H1 (cell line): ENCODE data around the gene RBM18. TPM values are rescaled to one million over a fixed set of nuclear protein-coding genes. Genes with fewer than 3 reads are reported as not detected.

ENCODE experiments used
- CTCF ChIA-PET: fragments of 300-600 bp; sonication (Branson Sonifier 250); formaldehyde crosslinking; loops from one replicate; lab custom pipeline; 2021; ENCODE audit not compliant: partially characterized antibody; lab: Charles Lee
- POLR2A ChIA-PET: fragments of 300-600 bp; sonication (Branson Sonifier 250); formaldehyde crosslinking; loops from one replicate; lab custom pipeline; 2021; ENCODE audit warnings: inconsistent platforms; ENCODE audit not compliant: partially characterized antibody; lab: Charles Lee
- DNase-seq, 2 experiments: peaks; one replicate each; pipeline versions ENCODE4 v3.0.0 to v3.0.0-alpha.2; 2010 to 2022; ENCODE audit warnings: low spot score in 2 of 2, low read depth in 1 of 2, mixed read lengths in 1 of 2
- FAIRE-seq: peaks from 2 replicates; lab custom pipeline; 2011; peaks lifted over from hg19 to GRCh38; lab: Jason Lieb, UNC
- H2AFZ ChIP-seq: 2 replicates; pipeline ENCODE4 v1.8.1; 2012; ENCODE audit warnings: low read length, inconsistent platforms
- H2AK5ac ChIP-seq: 2 replicates; pipeline ENCODE4 v1.6.1; 2013; ENCODE audit warnings: low read depth, low read length
- H2BK120ac ChIP-seq: replicated peaks from 2 replicates; pipeline ENCODE3; 2013; ENCODE audit warnings: low read depth, low read length, inconsistent platforms
- H2BK12ac ChIP-seq: 2 replicates; pipeline ENCODE4 v1.6.1; 2013; ENCODE audit warnings: low read depth, low read length
- H2BK15ac ChIP-seq: 2 replicates; pipeline ENCODE4 v1.6.1; 2013; ENCODE audit warnings: low read length
- H2BK20ac ChIP-seq: 2 replicates; pipeline ENCODE4 v1.6.1; 2013; ENCODE audit warnings: low read length
- H2BK5ac ChIP-seq: 2 replicates; pipeline ENCODE4 v1.6.1; 2013; ENCODE audit warnings: low read depth, low read length
- H3K14ac ChIP-seq: 2 replicates; pipeline ENCODE4 v1.6.1; 2013; ENCODE audit warnings: inconsistent platforms; ENCODE audit not compliant: insufficient read length
- H3K18ac ChIP-seq: 2 replicates; pipeline ENCODE4 v1.6.1; 2013; ENCODE audit warnings: low read length; ENCODE audit errors: extremely low read depth
- H3K23ac ChIP-seq: 2 replicates; pipeline ENCODE4 v1.6.1; 2013; ENCODE audit warnings: inconsistent platforms; ENCODE audit not compliant: insufficient read length
- H3K23me2 ChIP-seq: 2 replicates; pipeline ENCODE4 v1.6.1; 2013; ENCODE audit warnings: low read depth, low read length
- H3K27ac ChIP-seq: 2 replicates; pipeline ENCODE4 v1.6.1; 2011; ENCODE audit warnings: low read depth, low read length, inconsistent platforms
- H3K27me3 ChIP-seq, 4 experiments: replicated peaks in 1 of 4; 1 replicate in 1 of 4; 2 replicates in 3 of 4; pipeline versions ENCODE4 v1.6.1 to v1.8.1; 2011 to 2013; ENCODE audit warnings: low read length in 3 of 4, mild to moderate bottlenecking in 3 of 4, inconsistent platforms in 2 of 4, mixed read lengths in 2 of 4, moderate library complexity in 1 of 4; ENCODE audit not compliant: control insufficient read depth in 3 of 4, insufficient read depth in 3 of 4; ENCODE audit errors: extremely low read depth in 1 of 4
- H3K36me3 ChIP-seq, 4 experiments: 2 replicates each; pipeline versions ENCODE4 v1.6.1 to v1.8.1; 2011 to 2013; ENCODE audit warnings: mild to moderate bottlenecking in 4 of 4, low read length in 3 of 4, moderate library complexity in 2 of 4, control low read depth in 1 of 4, inconsistent platforms in 1 of 4; ENCODE audit not compliant: insufficient read depth in 4 of 4, control insufficient read depth in 2 of 4
- H3K4ac ChIP-seq: replicated peaks from 2 replicates; pipeline ENCODE3; 2013; ENCODE audit warnings: low read length, low read depth, mixed read lengths, inconsistent platforms; ENCODE audit not compliant: insufficient read length
- H3K4me1 ChIP-seq, 4 experiments: replicated peaks in 1 of 4; 1 replicate in 1 of 4; 2 replicates in 3 of 4; pipeline versions ENCODE4 v1.6.1 to v1.8.1; 2011 to 2013; ENCODE audit warnings: low read length in 3 of 4, inconsistent platforms in 2 of 4, mixed read lengths in 1 of 4; ENCODE audit not compliant: insufficient read depth in 4 of 4, control insufficient read depth in 3 of 4
- H3K4me2 ChIP-seq, 2 experiments: 2 replicates each; pipeline versions ENCODE4 v1.6.1 to v1.8.1; 2011 to 2013; ENCODE audit warnings: low read depth in 2 of 2, low read length in 2 of 2, control low read depth in 1 of 2, inconsistent platforms in 1 of 2, mild to moderate bottlenecking in 1 of 2; ENCODE audit not compliant: insufficient read depth in 1 of 2
- H3K4me3 ChIP-seq, 4 experiments: fragments of 200-600, 300-600 bp in 1 of 4; sonication (generic), shearing (Covaris generic), sonication (Bioruptor Twin) in 1 of 4; 2 replicates each; pipeline versions ENCODE4 v1.5.1 to v1.8.1; 2011 to 2016; ENCODE audit warnings: low read length in 4 of 4, low read depth in 3 of 4, control low read depth in 2 of 4, inconsistent platforms in 2 of 4, mild to moderate bottlenecking in 2 of 4, mixed read lengths in 1 of 4, moderate library complexity in 1 of 4; ENCODE audit not compliant: insufficient read depth in 2 of 4; ENCODE audit errors: extremely low read depth in 1 of 4
- H3K56ac ChIP-seq: replicated peaks from 2 replicates; pipeline ENCODE3; 2013; ENCODE audit warnings: low read depth, mild to moderate bottlenecking, mixed read lengths, low read length, inconsistent platforms; ENCODE audit not compliant: insufficient read length
- H3K79me1 ChIP-seq: 2 replicates; pipeline ENCODE4 v1.6.1; 2013; ENCODE audit warnings: low read depth, low read length, control low read depth
- H3K79me2 ChIP-seq, 2 experiments: 2 replicates each; pipeline versions ENCODE4 v1.6.1 to v1.8.1; 2012 to 2013; ENCODE audit warnings: low read length in 2 of 2, mild to moderate bottlenecking in 2 of 2, inconsistent platforms in 1 of 2; ENCODE audit not compliant: insufficient read depth in 2 of 2, control insufficient read depth in 1 of 2
- H3K9ac ChIP-seq, 4 experiments: replicated peaks in 1 of 4; 1 replicate in 1 of 4; 2 replicates in 3 of 4; pipeline versions ENCODE4 v1.6.1 to v1.8.1; 2011 to 2013; ENCODE audit warnings: low read depth in 3 of 4, low read length in 3 of 4, control low read depth in 2 of 4, mild to moderate bottlenecking in 2 of 4, moderate library complexity in 2 of 4, inconsistent platforms in 1 of 4; ENCODE audit errors: extremely low read depth in 1 of 4
- H3K9me3 ChIP-seq, 2 experiments: 2 replicates each; pipeline versions ENCODE4 v1.6.1 to v1.8.1; 2012 to 2013; ENCODE audit warnings: mild to moderate bottlenecking in 2 of 2, moderate library complexity in 2 of 2, control low read depth in 1 of 2, inconsistent platforms in 1 of 2, low read depth in 1 of 2, low read length in 1 of 2, mixed read lengths in 1 of 2; ENCODE audit not compliant: insufficient read depth in 2 of 2
- H4K20me1 ChIP-seq, 2 experiments: replicated peaks in 1 of 2; 2 replicates each; pipeline versions ENCODE3 to v1.8.1; 2011 to 2013; ENCODE audit warnings: inconsistent platforms in 2 of 2, low read length in 2 of 2, mild to moderate bottlenecking in 1 of 2; ENCODE audit not compliant: insufficient read depth in 2 of 2, control insufficient read depth in 1 of 2
- H4K5ac ChIP-seq: 2 replicates; pipeline ENCODE4 v1.6.1; 2013; ENCODE audit warnings: low read length, low read depth, mixed read lengths, inconsistent platforms; ENCODE audit not compliant: insufficient read length
- H4K8ac ChIP-seq: 2 replicates; pipeline ENCODE4 v1.8.0; 2013; ENCODE audit warnings: mild to moderate bottlenecking, moderate library complexity, low read length, inconsistent platforms; ENCODE audit not compliant: insufficient read depth; ENCODE audit errors: extremely low read depth
- H4K91ac ChIP-seq: replicated peaks from 2 replicates; pipeline ENCODE3; 2013; ENCODE audit warnings: low read length, mixed read lengths, inconsistent platforms; ENCODE audit not compliant: insufficient read length
- NANOG ChIP-seq: IDR thresholded peaks from 2 replicates; pipeline ENCODE4 v1.6.1; 2011; ENCODE audit warnings: low read length, low read depth, mild to moderate bottlenecking, inconsistent platforms; ENCODE audit not compliant: insufficient read depth, poor library complexity, severe bottlenecking
- RAD21 ChIP-seq, 2 experiments: IDR thresholded peaks in 1 of 2; conservative IDR thresholded peaks in 1 of 2; 2 replicates each; pipeline ENCODE4 v1.6.1; 2011; ENCODE audit warnings: low read depth in 2 of 2, low read length in 2 of 2, improper control_type of control experiment in 1 of 2, inconsistent platforms in 1 of 2, mild to moderate bottlenecking in 1 of 2, moderate library complexity in 1 of 2
- RFX5 ChIP-seq: IDR thresholded peaks from 2 replicates; pipeline ENCODE4 v1.6.1; 2011; ENCODE audit warnings: low read depth, low read length, improper control_type of control experiment, borderline replicate concordance
- WGBS, 2 experiments: shearing (Covaris generic) in 1 of 2; methylation state at CpG; one replicate each; pipeline versions ENCODE4 v1.1.6 to v1.1.7; 2013 to 2015; ENCODE audit warnings: low lambda C conversion rate in 2 of 2, mixed read lengths in 2 of 2, inconsistent platforms in 1 of 2, low coverage in 1 of 2, missing lambda C conversion rate in 1 of 2; ENCODE audit not compliant: insufficient replicate concordance in 2 of 2, insufficient coverage in 1 of 2, insufficient read length in 1 of 2; ENCODE audit errors: extremely low coverage in 1 of 2, missing lambda C conversion rate in 1 of 2; 5-methylcytosine and 5-hydroxymethylcytosine counted together
- polyA plus RNA-seq, 7 experiments: library from polyadenylated mRNA; depleted of rRNA in 3 of 7; stranded (reverse) in 5 of 7; unstranded in 2 of 7; fragments of >200 nt in 5 of 7; fragments of 200-250 nt in 2 of 7; gene quantifications; 1 replicate in 5 of 7; 2 replicates in 1 of 7; 4 replicates in 1 of 7; pipeline versions ENCODE4 v1.2.1 to v1.2.3, GENCODE V29; 2011 to 2013; ENCODE audit warnings: missing spikeins in 2 of 7, mixed read lengths in 2 of 7
- total RNA-seq: library from RNA; stranded (reverse); fragmentation: NEBNext Ultra II Directional; extraction: Animal tissue kit (Norgen Biotek cat#: 25700); gene quantifications from 2 replicates; pipeline ENCODE4 v1.2.1, GENCODE V29; 2021

RBM18 gene
- total and polyA plus RNA-seq, 2 of the 8 experiments (the other 6 are each of a cell fraction or from before 2014, with no cell fraction given): 5.9 to 14.3 TPM

DNA sequence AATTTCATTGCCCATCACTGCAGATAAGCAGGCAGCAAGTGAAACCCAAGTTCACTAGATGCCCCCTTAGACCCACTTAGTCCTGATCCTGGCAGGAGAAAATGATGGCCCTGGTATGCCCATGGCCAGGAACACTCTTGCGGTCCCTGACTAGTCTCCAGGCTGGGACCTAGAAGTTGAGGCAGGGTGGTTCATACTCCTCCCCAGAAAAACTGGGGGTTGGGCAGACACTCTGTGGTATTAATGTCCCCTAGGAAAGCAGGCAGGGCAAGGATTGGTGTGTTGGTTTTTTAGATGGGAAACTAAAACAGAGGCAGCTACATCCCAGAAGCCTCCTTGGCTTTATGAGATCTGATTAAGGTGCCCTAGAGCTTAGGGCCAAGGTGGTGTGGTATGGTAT lies 49.0 kb downstream of the RBM18 start:
- Histone ChIP-seq H2AK5ac (no peak overlapping the region), H3K4ac (no peak overlapping the region), H3K9me3 (peaks cover 0 to 3% of the 10 kb centered on the region in 2 experiments; a peak in 1 of 4 replicates), H2BK20ac (no peak overlapping the region), H3K9ac (no peak overlapping the region), H3K27me3 (peaks cover 70 to 92% (median 87%) of the 10 kb centered on the region in 4 experiments), H2BK5ac (no peak overlapping the region), H3K56ac (no peak overlapping the region), H2BK15ac (no peak overlapping the region), H3K14ac (no peak overlapping the region), H3K79me1 (no peaks in the 10 kb centered on the region; the same call in 1 of the 2 replicates), H2BK12ac (no peak overlapping the region), H3K27ac (no peak overlapping the region), H3K23ac (no peak overlapping the region), H4K20me1 (peaks cover 10 to 19% of the 10 kb centered on the region in 2 experiments), H3K23me2 (peaks cover 24% of the 10 kb centered on the region; the same call in 1 of the 2 replicates), H4K5ac (no peak overlapping the region), H4K8ac (no peak overlapping the region), H3K4me2 (no peak overlapping the region), H3K79me2 (no peaks in the 10 kb centered on the region), H3K18ac (no peak overlapping the region), H3K4me3 (no peak overlapping the region), H4K91ac (no peak overlapping the region), H2AFZ (no peak overlapping the region), H3K4me1 (peaks cover 2 to 32% (median 28%) of the 10 kb centered on the region in 4 experiments), H2BK120ac (no peak overlapping the region), H3K36me3 (no peaks in the 10 kb centered on the region; a peak in 1 of 8 replicates)
- DNase-seq (no peak), FAIRE-seq (no peak)
- ChIA-PET CTCF (interaction anchor here (0.9 to 5.2 kb wide), 4 partner anchors 57 to 117 kb away, joined by 3 to 56 read pairs (median 6); partner anchors contain the start of genes MORN5 and NDUFA8), POLR2A (interaction anchor here (2.6 kb wide), 1 partner anchor 10 kb away, joined by 26 read pairs; no protein-coding TSS in a partner anchor)
- 71% methylated on average over 1 of the region's 1 CpG; no CpG with 5 or more reads in 1 of the 2 experiments for WGBS, 2 experiments
- no peak for TF ChIP-seq NANOG
- TF ChIP-seq RAD21 (IDR thresholded peaks at IDR 0.05 in 1 of 2, conservative IDR thresholded peaks at IDR 0.05 in 1 of 2; ENCODE audit: low read depth in 2 of 2, low read length in 2 of 2): no peak
- no peak for TF ChIP-seq RFX5
